Muscle layer of duodenum (tissue), 2 donors: Measurements from ENCODE around the gene PAX8.

Source experiments
- H3K27ac ChIP-seq: one replicate; pipeline ENCODE4 v1.7.0; 2013; ENCODE audit warnings: mild to moderate bottlenecking, low read length
- H3K27me3 ChIP-seq: one replicate; pipeline ENCODE4 v1.7.0; 2013; ENCODE audit warnings: low read depth, mild to moderate bottlenecking, control low read depth, low read length
- H3K36me3 ChIP-seq, 2 donors: one replicate each; pipeline ENCODE4 v1.7.0; 2013; ENCODE audit warnings: low read length in 2 of 2, control low read depth in 1 of 2, mild to moderate bottlenecking in 1 of 2; ENCODE audit not compliant: insufficient read depth in 2 of 2, control insufficient read depth in 1 of 2
- H3K4me1 ChIP-seq, 2 donors: one replicate each; pipeline ENCODE4 v1.7.0; 2013; ENCODE audit warnings: low read length in 2 of 2, mild to moderate bottlenecking in 2 of 2, control low read depth in 1 of 2, moderate library complexity in 1 of 2; ENCODE audit not compliant: insufficient read depth in 2 of 2, control insufficient read depth in 1 of 2
- H3K4me3 ChIP-seq, 2 donors: one replicate each; pipeline ENCODE4 v1.7.0; 2013; ENCODE audit warnings: low read length in 2 of 2, low read depth in 1 of 2, mild to moderate bottlenecking in 1 of 2
- H3K9me3 ChIP-seq, 2 donors: one replicate each; pipeline ENCODE4 v1.7.0; 2013; ENCODE audit warnings: low read length in 2 of 2, control low read depth in 1 of 2, mild to moderate bottlenecking in 1 of 2; ENCODE audit not compliant: control insufficient read depth in 1 of 2
- donor health status: healthy.

PAX8 gene

GRCh38 chr2:113224647-113225236 lies 54.0 kb downstream of the PAX8 start:
- Histone ChIP-seq H3K4me1 (peaks cover 0 to 4% of the 10 kb centered on the region in 2 donors), H3K27ac (no peak overlapping the region), H3K36me3 (no peaks in the 10 kb centered on the region), H3K9me3 (no peaks in the 10 kb centered on the region), H3K27me3 (no peaks in the 10 kb centered on the region), H3K4me3 (no peak overlapping the region)

GRCh38 chr2:113223813-113224212 lies 54.9 kb downstream of the PAX8 start:
- Histone ChIP-seq H3K4me3 (no peak overlapping the region), H3K27me3 (no peaks in the 10 kb centered on the region), H3K27ac (no peak overlapping the region), H3K36me3 (no peaks in the 10 kb centered on the region), H3K9me3 (no peaks in the 10 kb centered on the region), H3K4me1 (peaks cover 4 to 7% of the 10 kb centered on the region in 2 donors)

GRCh38 chr2:113221846-113222245 lies 56.9 kb downstream of the PAX8 start:
- Histone ChIP-seq H3K4me1 (peaks cover 9 to 17% of the 10 kb centered on the region in 2 donors), H3K27ac (no peak overlapping the region), H3K36me3 (no peaks in the 10 kb centered on the region), H3K4me3 (no peak overlapping the region), H3K27me3 (no peaks in the 10 kb centered on the region), H3K9me3 (no peaks in the 10 kb centered on the region)

GRCh38 chr2:113220970-113221708 lies 57.6 kb downstream of the PAX8 start:
- Histone ChIP-seq H3K4me1 (peaks cover 9 to 17% of the 10 kb centered on the region in 2 donors), H3K9me3 (no peaks in the 10 kb centered on the region), H3K27me3 (no peaks in the 10 kb centered on the region), H3K4me3 (no peak overlapping the region), H3K36me3 (no peaks in the 10 kb centered on the region), H3K27ac (peak overlapping the region; percentile 41)

GRCh38 chr2:113219889-113220641 lies 58.7 kb downstream of the PAX8 start:
- Histone ChIP-seq H3K27me3 (no peaks in the 10 kb centered on the region), H3K36me3 (no peaks in the 10 kb centered on the region), H3K4me1 (peaks cover 6 to 17% of the 10 kb centered on the region in 2 donors), H3K27ac (peak overlapping the region; percentile 41), H3K4me3 (no peak overlapping the region), H3K9me3 (no peaks in the 10 kb centered on the region)

- Histone ChIP-seq H3K27ac (peak overlapping the region; percentile 30), H3K27me3 (no peaks in the 10 kb centered on the region), H3K36me3 (no peaks in the 10 kb centered on the region), H3K4me1 (peaks cover 6 to 17% of the 10 kb centered on the region in 2 donors), H3K4me3 (no peak overlapping the region), H3K9me3 (no peaks in the 10 kb centered on the region)
Measured at GRCh38 chr2:113219525-113219888, 59.2 kb downstream of the PAX8 start.

- no peak overlapping the region for H3K4me3 ChIP-seq
- H3K4me1 ChIP-seq: peaks cover 6 to 17% of the 10 kb centered on the region in 2 donors
- no peaks in the 10 kb centered on the region for H3K9me3 ChIP-seq
- no peaks in the 10 kb centered on the region for H3K27me3 ChIP-seq
- no peaks in the 10 kb centered on the region for H3K36me3 ChIP-seq
- H3K27ac ChIP-seq: peak overlapping the region; percentile 30
Measured at GRCh38 chr2:113219092-113219441, 59.7 kb downstream of the PAX8 start.

GRCh38 chr2:113218283-113219091 lies 60.2 kb downstream of the PAX8 start:
- Histone ChIP-seq H3K36me3 (no peaks in the 10 kb centered on the region), H3K27ac (peak overlapping the region; percentile 62), H3K9me3 (no peaks in the 10 kb centered on the region), H3K27me3 (no peaks in the 10 kb centered on the region), H3K4me1 (peaks cover 6 to 17% of the 10 kb centered on the region in 2 donors), H3K4me3 (no peak overlapping the region)

GRCh38 chr2:113217455-113218282 lies 61.1 kb downstream of the PAX8 start:
- Histone ChIP-seq H3K36me3 (no peaks in the 10 kb centered on the region), H3K27ac (peak overlapping the region; percentile 62), H3K4me3 (no peak overlapping the region), H3K27me3 (no peaks in the 10 kb centered on the region), H3K9me3 (no peaks in the 10 kb centered on the region), H3K4me1 (peaks cover 6 to 17% of the 10 kb centered on the region in 2 donors)

- Histone ChIP-seq H3K9me3 (no peaks in the 10 kb centered on the region), H3K27me3 (no peaks in the 10 kb centered on the region), H3K27ac (peak overlapping the region; percentile 62), H3K4me3 (no peak overlapping the region), H3K4me1 (peaks cover 10 to 17% of the 10 kb centered on the region in 2 donors), H3K36me3 (no peaks in the 10 kb centered on the region)
Measured at GRCh38 chr2:113216891-113217454, 61.7 kb downstream of the PAX8 start.
